ENCODE results near the gene TTC23. TPM values are rescaled to one million over a fixed set of nuclear protein-coding genes. Genes with fewer than 3 reads are reported as not detected.

The TTC23 gene
- total and polyA plus RNA-seq, 9 of the 15 experiments (the other 6 are each of a cell fraction or from before 2014, with no cell fraction given): 0.41 to 4.5 (median 2.5) TPM

GRCh38 chr15:99130765-99131440 is 118.5 kb downstream of the TTC23 start:
- H3K9me1 ChIP-seq (ENCODE audit: control insufficient read depth, insufficient read depth, low read length): no peaks in the 10 kb centered on the region
- ChIA-PET POLR2A (no interaction called here), CTCF (ENCODE audit: low intra/inter-chr PET ratio) (no interaction called here)
- BruUV-seq (replicated peaks): no TSS peak
- no peaks in the 10 kb centered on the region for H3K79me2 ChIP-seq (ENCODE audit: control insufficient read depth, insufficient read depth, low read length)
- FAIRE-seq (no peak), DNase-seq (ENCODE audit: extremely low read depth in 1 of 4, low spot score in 3 of 4) (no peak), ATAC-seq (no peak)
- intact Hi-C loops (cut with micrococcal nuclease): no loop called here
- peaks cover 0 to 4% of the 10 kb centered on the region in 2 experiments; a peak in 2 of 5 replicates for H3K4me1 ChIP-seq (replicated peaks in 1 of 2; ENCODE audit: control insufficient read depth in 2 of 2, insufficient read depth in 2 of 2, low read length in 2 of 2)
- H3K4me2 ChIP-seq (ENCODE audit: insufficient read depth, low read length): no peak overlapping the region
- no peaks in the 10 kb centered on the region; the same call in 1 of the 2 replicates for H4K20me1 ChIP-seq (replicated peaks; ENCODE audit: control insufficient read depth, insufficient read depth, low read length)
- in situ Hi-C loops (cut with MboI): no loop called here
- H3K4me3 ChIP-seq: no peak overlapping the region
- no peak overlapping the region for H3K27ac ChIP-seq (ENCODE audit: extremely low read depth, low read depth, low read length)
- 14% methylated on average over 26 of the region's 30 CpGs for WGBS (ENCODE audit: insufficient coverage, low coverage, missing lambda C conversion rate)
- no peak overlapping the region for H3K9ac ChIP-seq (ENCODE audit: insufficient read depth in 1 of 2, low read depth in 2 of 2, low read length in 2 of 2)
- no peaks in the 10 kb centered on the region for H3K36me3 ChIP-seq (ENCODE audit: control insufficient read depth, insufficient read depth, low read length)
- TF ChIP-seq KLF10 (CRISPR knock-in tag; IDR thresholded peaks at IDR 0.05) (no peak), FOXJ3 (CRISPR knock-in tag; IDR thresholded peaks at IDR 0.05) (no peak), PREB (CRISPR knock-in tag; IDR thresholded peaks at IDR 0.05) (no peak), SMAD1 (IDR thresholded peaks at IDR 0.05; ENCODE audit: low read depth, low read length, partially characterized antibody) (no peak), TEAD1 (CRISPR knock-in tag; IDR thresholded peaks at IDR 0.05) (no peak)
- no peaks in the 10 kb centered on the region for H3K9me3 ChIP-seq (replicated peaks; ENCODE audit: control insufficient read depth, insufficient read depth, low read depth, low read length)
- peaks cover 31 to 64% of the 10 kb centered on the region in 2 experiments for H3K27me3 ChIP-seq (ENCODE audit: control insufficient read depth in 2 of 2, insufficient read depth in 2 of 2, low read length in 2 of 2)
- H2AFZ ChIP-seq (ENCODE audit: low read depth, low read length): no peak overlapping the region

Measured in K562 (cell line).